HEK293 (cell line): ENCODE results near the gene SMAD4.

Experiments used
- KLF1 ChIP-seq: fragments of 450-650 bp; formaldehyde crosslinking; IDR thresholded peaks from 2 replicates; pipeline ENCODE4 v1.5.1; 2016; ENCODE audit warnings: missing biosample characterization, missing genetic modification characterization
- ZNF211 ChIP-seq: fragments of 450-650 bp; formaldehyde crosslinking; IDR thresholded peaks from 2 replicates; pipeline ENCODE4 v1.5.1; 2016; ENCODE audit warnings: low read depth, missing biosample characterization, missing genetic modification characterization
- ZNF24 ChIP-seq: fragments of 450-650 bp; formaldehyde crosslinking; IDR thresholded peaks from 2 replicates; pipeline ENCODE4 v1.5.1; 2016; ENCODE audit warnings: missing biosample characterization, missing genetic modification characterization
- ZNF391 ChIP-seq: fragments of 450-650 bp; formaldehyde crosslinking; IDR thresholded peaks from 2 replicates; pipeline ENCODE4 v1.5.1; 2016; ENCODE audit warnings: low read depth, missing biosample characterization, missing genetic modification characterization, borderline replicate concordance
- ZNF792 ChIP-seq: fragments of 450-650 bp; formaldehyde crosslinking; IDR thresholded peaks from 2 replicates; pipeline ENCODE4 v1.5.1; 2016; ENCODE audit warnings: missing biosample characterization, missing genetic modification characterization
- ZSCAN23 ChIP-seq: fragments of 450-650 bp; formaldehyde crosslinking; IDR thresholded peaks from 2 replicates; pipeline ENCODE4 v1.5.1; 2016; ENCODE audit warnings: missing biosample characterization, missing genetic modification characterization
- TF ChIP-seq, protein P1 (sequence below): fragments of 450-650 bp; formaldehyde crosslinking; IDR thresholded peaks from 2 replicates; pipeline ENCODE4 v1.5.1; 2016; ENCODE audit warnings: missing biosample characterization, missing genetic modification characterization
- TF ChIP-seq, protein P2 (sequence below): fragments of 450-650 bp; formaldehyde crosslinking; IDR thresholded peaks from 2 replicates; pipeline ENCODE4 v1.5.1; 2016; ENCODE audit warnings: missing biosample characterization, missing genetic modification characterization, low read depth
- TF ChIP-seq, protein P3 (sequence below): fragments of 450-650 bp; formaldehyde crosslinking; IDR thresholded peaks from 2 replicates; pipeline ENCODE4 v1.5.1; 2016; ENCODE audit warnings: missing biosample characterization, missing genetic modification characterization
- TF ChIP-seq, protein P4 (sequence below): fragments of 450-650 bp; IDR thresholded peaks from 2 replicates; pipeline ENCODE4 v1.5.1; 2018; ENCODE audit warnings: missing biosample characterization, missing genetic modification characterization
- TF ChIP-seq, protein P5 (sequence below): fragments of 450-650 bp; formaldehyde crosslinking; IDR thresholded peaks from 2 replicates; pipeline ENCODE4 v1.5.1; 2016; ENCODE audit warnings: missing biosample characterization, missing genetic modification characterization

DNA sequence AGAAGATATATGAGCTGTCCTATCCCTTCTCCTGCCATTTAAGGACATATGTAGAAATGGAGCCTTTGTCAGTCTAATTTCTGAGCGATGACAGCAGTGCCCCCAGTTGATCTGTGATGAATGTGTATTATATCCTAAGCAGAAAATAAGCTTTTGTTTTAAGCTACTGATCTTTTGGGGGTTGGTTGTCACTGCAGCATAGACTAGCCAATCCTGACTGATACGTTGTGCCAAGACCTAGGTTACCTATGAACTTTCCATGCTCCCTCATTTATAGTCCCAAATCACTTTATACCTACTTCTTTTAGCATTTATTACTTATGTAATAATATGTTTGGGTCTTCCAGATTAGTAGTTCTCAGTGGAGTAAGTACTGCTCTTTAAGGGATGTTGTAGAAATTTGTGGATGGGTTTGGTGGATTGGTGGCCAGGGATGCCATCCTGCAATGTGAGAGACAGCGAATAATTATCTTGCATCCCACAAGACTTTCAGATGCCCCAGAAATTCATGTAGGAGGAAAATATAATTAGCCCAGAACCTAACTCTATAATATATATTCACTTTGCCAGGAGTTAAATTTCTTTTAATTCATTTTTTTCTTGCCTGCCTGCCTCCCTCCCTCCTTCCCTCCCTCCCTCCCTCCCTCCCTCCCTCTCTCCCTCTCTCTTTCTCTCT lies 11.8 kb downstream of the SMAD4 start:
- no peak for TF ChIP-seq ZNF211 (tag by site-specific recombination)
- no peak for TF ChIP-seq ZNF792 (tag by site-specific recombination)
- TF ChIP-seq ZSCAN23 (tag by site-specific recombination), result no peak
- TF ChIP-seq, protein P1, sequence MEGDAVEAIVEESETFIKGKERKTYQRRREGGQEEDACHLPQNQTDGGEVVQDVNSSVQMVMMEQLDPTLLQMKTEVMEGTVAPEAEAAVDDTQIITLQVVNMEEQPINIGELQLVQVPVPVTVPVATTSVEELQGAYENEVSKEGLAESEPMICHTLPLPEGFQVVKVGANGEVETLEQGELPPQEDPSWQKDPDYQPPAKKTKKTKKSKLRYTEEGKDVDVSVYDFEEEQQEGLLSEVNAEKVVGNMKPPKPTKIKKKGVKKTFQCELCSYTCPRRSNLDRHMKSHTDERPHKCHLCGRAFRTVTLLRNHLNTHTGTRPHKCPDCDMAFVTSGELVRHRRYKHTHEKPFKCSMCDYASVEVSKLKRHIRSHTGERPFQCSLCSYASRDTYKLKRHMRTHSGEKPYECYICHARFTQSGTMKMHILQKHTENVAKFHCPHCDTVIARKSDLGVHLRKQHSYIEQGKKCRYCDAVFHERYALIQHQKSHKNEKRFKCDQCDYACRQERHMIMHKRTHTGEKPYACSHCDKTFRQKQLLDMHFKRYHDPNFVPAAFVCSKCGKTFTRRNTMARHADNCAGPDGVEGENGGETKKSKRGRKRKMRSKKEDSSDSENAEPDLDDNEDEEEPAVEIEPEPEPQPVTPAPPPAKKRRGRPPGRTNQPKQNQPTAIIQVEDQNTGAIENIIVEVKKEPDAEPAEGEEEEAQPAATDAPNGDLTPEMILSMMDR, result no peak
- TF ChIP-seq, protein P2, sequence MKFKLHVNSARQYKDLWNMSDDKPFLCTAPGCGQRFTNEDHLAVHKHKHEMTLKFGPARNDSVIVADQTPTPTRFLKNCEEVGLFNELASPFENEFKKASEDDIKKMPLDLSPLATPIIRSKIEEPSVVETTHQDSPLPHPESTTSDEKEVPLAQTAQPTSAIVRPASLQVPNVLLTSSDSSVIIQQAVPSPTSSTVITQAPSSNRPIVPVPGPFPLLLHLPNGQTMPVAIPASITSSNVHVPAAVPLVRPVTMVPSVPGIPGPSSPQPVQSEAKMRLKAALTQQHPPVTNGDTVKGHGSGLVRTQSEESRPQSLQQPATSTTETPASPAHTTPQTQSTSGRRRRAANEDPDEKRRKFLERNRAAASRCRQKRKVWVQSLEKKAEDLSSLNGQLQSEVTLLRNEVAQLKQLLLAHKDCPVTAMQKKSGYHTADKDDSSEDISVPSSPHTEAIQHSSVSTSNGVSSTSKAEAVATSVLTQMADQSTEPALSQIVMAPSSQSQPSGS (tag by site-specific recombination), result no peak
- no peak for TF ChIP-seq KLF1
- TF ChIP-seq, protein P3, sequence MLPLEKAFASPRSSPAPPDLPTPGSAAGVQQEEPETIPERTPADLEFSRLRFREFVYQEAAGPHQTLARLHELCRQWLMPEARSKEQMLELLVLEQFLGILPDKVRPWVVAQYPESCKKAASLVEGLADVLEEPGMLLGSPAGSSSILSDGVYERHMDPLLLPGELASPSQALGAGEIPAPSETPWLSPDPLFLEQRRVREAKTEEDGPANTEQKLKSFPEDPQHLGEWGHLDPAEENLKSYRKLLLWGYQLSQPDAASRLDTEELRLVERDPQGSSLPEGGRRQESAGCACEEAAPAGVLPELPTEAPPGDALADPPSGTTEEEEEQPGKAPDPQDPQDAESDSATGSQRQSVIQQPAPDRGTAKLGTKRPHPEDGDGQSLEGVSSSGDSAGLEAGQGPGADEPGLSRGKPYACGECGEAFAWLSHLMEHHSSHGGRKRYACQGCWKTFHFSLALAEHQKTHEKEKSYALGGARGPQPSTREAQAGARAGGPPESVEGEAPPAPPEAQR (tag by site-specific recombination), result no peak
- TF ChIP-seq, protein P4, sequence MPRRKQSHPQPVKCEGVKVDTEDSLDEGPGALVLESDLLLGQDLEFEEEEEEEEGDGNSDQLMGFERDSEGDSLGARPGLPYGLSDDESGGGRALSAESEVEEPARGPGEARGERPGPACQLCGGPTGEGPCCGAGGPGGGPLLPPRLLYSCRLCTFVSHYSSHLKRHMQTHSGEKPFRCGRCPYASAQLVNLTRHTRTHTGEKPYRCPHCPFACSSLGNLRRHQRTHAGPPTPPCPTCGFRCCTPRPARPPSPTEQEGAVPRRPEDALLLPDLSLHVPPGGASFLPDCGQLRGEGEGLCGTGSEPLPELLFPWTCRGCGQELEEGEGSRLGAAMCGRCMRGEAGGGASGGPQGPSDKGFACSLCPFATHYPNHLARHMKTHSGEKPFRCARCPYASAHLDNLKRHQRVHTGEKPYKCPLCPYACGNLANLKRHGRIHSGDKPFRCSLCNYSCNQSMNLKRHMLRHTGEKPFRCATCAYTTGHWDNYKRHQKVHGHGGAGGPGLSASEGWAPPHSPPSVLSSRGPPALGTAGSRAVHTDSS (tag by site-specific recombination), result no peak
- TF ChIP-seq ZNF24, result no peak
- no peak for TF ChIP-seq ZNF391 (tag by site-specific recombination)
- TF ChIP-seq, protein P5, sequence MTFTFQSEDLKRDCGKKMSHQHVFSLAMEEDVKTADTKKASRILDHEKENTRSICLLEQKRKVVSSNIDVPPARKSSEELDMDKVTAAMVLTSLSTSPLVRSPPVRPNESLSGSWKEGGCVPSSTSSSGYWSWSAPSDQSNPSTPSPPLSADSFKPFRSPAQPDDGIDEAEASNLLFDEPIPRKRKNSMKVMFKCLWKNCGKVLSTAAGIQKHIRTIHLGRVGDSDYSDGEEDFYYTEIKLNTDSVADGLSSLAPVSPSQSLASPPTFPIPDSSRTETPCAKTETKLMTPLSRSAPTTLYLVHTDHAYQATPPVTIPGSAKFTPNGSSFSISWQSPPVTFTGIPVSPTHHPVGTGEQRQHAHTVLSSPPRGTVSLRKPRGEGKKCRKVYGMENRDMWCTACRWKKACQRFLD (tag by site-specific recombination), result no peak
